ENCODE results near the gene NMRK2. TPM values are rescaled to one million over a fixed set of nuclear protein-coding genes. Genes with fewer than 3 reads are reported as not detected.
A peak's percentile ranks its signal among the peaks of the same experiment; 100 is the strongest.

NMRK2 gene
- total and polyA plus RNA-seq, 2 of the 13 experiments (the other 11 are each of a cell fraction or from before 2014, with no cell fraction given): not detected

- TF ChIP-seq YEATS2 (CRISPR knock-in tag; IDR thresholded peaks at IDR 0.05; ENCODE audit: borderline replicate concordance) (peak; percentile 100), ZBTB46 (CRISPR knock-in tag; IDR thresholded peaks at IDR 0.05; ENCODE audit: borderline replicate concordance) (no peak), ZKSCAN8 (CRISPR knock-in tag; IDR thresholded peaks at IDR 0.05; ENCODE audit: borderline replicate concordance) (0 out of 2 replicates have a peak, but pooled peaks have one; percentile 17), GPBP1L1 (CRISPR knock-in tag; IDR thresholded peaks at IDR 0.05) (no peak), TFDP2 (CRISPR knock-in tag; IDR thresholded peaks at IDR 0.05) (peak; percentile 36), ZNF790 (CRISPR knock-in tag; IDR thresholded peaks at IDR 0.05; ENCODE audit: borderline replicate concordance) (peak; percentile 82), CENPT (CRISPR knock-in tag; IDR thresholded peaks at IDR 0.05; ENCODE audit: low read depth) (no peak; the same call in 1 of the 2 replicates), NR2F2 (IDR thresholded peaks at IDR 0.05; ENCODE audit: borderline replicate concordance, low read depth) (peak; percentile 37; the same call in 1 of the 2 replicates), ZNF672 (CRISPR knock-in tag; IDR thresholded peaks at IDR 0.05) (no peak), MLX (CRISPR knock-in tag; IDR thresholded peaks at IDR 0.05) (no peak), SIX1 (CRISPR knock-in tag; IDR thresholded peaks at IDR 0.05; ENCODE audit: borderline replicate concordance) (no peak), WIZ (CRISPR knock-in tag; IDR thresholded peaks at IDR 0.05) (no peak), ZBTB34 (CRISPR knock-in tag; IDR thresholded peaks at IDR 0.05) (no peak), ZNF3 (CRISPR knock-in tag; IDR thresholded peaks at IDR 0.05) (no peak), ZNF589 (CRISPR knock-in tag; conservative IDR thresholded peaks at IDR 0.05) (peak; percentile 93), TARDBP (CRISPR knock-in tag; IDR thresholded peaks at IDR 0.05) (peak; percentile 83), RBM39 (IDR thresholded peaks at IDR 0.05; ENCODE audit: low read depth, low read length, poor library complexity, severe bottlenecking) (peak; percentile 97), FOXJ3 (CRISPR knock-in tag; IDR thresholded peaks at IDR 0.05; ENCODE audit: borderline replicate concordance) (no peak), EP300 (IDR thresholded peaks at IDR 0.05; ENCODE audit: low read depth in 2 of 2, low read length in 2 of 2) (peak in 1 of 2 experiments; percentile 28; a peak in 1 of 4 replicates), EP300 (CRISPR knock-in tag; IDR thresholded peaks at IDR 0.05; ENCODE audit: borderline replicate concordance) (no peak), BATF2 (CRISPR knock-in tag; IDR thresholded peaks at IDR 0.05) (peak; percentile 83; the same call in 1 of the 2 replicates), RAD21 (CRISPR knock-in tag; IDR thresholded peaks at IDR 0.05) (peak; percentile 59), ZC3H4 (CRISPR knock-in tag; IDR thresholded peaks at IDR 0.05; ENCODE audit: borderline replicate concordance) (no peak; the same call in 1 of the 2 replicates)
Observed at GRCh38 chr19:3984908-3985642, 52.2 kb downstream of the NMRK2 start, which contains the start of gene EEF2 (continued).
